Stimulated activated naive CD8-positive, alpha-beta T cell treated with anti-CD3 and anti-CD28 coated beads, Interleukin-15, Interleukin-2, amounts not matched to agents 100 ng/mL and 50 ng/mL, for 24 hours (primary cell): ENCODE data around the gene IRF2.
A peak's percentile ranks its signal among the peaks of the same experiment; 100 is the strongest.

Experiments
- H3K27ac Mint-ChIP-seq: one replicate; pipeline ENCODE4 v1.8.0; 2021; ENCODE audit warnings: mild to moderate bottlenecking, mixed read lengths
- H3K27me3 Mint-ChIP-seq: one replicate; pipeline ENCODE4 v1.8.0; 2021; ENCODE audit warnings: mixed read lengths
- H3K36me3 Mint-ChIP-seq: one replicate; pipeline ENCODE4 v1.8.0; 2021; ENCODE audit warnings: low read depth, mixed read lengths
- H3K4me1 Mint-ChIP-seq: one replicate; pipeline ENCODE4 v1.8.0; 2021; ENCODE audit warnings: low read depth, mixed read lengths
- H3K4me3 Mint-ChIP-seq: one replicate; pipeline ENCODE4 v1.8.0; 2021; ENCODE audit warnings: mild to moderate bottlenecking, mixed read lengths
- H3K9me3 Mint-ChIP-seq: one replicate; pipeline ENCODE4 v1.8.0; 2021; ENCODE audit warnings: mixed read lengths

The IRF2 gene

DNA sequence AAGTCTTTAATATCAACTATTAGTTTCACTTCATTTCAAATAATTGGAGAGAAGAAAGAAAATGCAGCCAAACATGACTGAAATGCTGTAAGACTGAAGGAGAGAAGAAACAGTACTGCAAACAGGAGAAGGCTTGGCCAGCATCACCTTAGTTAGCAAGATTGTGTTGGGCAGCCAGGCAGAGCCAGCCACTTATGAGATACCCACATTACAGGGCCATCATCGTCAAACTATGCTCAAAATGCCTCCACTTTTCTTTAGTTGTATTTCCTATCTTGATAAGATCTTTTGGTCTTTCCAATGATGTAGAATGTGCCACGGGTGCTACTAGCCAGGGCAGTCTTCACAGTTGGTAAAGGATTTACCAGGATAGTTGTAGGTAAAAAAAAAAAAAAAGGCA, 10.9 kb upstream of the IRF2 start:
- no peak overlapping the region for H3K4me3 Mint-ChIP-seq
- no peak overlapping the region for H3K27ac Mint-ChIP-seq
- peaks cover 6% of the 10 kb centered on the region for H3K36me3 Mint-ChIP-seq
- no peaks in the 10 kb centered on the region for H3K27me3 Mint-ChIP-seq
- peaks cover 4% of the 10 kb centered on the region for H3K9me3 Mint-ChIP-seq
- peaks cover 31% of the 10 kb centered on the region for H3K4me1 Mint-ChIP-seq

DNA sequence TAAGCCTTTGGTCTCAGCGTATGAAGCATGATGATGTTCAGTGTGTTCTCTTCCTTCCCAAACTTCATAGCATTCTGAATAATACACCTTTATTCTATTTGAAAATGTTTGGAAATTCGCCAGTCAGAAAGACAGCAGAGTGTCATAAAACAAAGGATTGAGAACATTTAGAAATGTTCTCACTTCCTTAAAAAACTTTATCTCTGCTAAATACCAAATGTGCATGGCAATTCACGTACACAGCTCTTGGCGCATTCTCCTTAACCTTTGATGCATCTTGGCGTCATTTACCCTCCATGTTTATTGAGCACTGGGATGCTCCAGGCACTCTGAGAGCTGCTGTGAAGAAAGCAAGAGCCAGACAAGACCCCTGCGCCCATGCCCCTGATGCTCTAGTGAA, 7.2 kb upstream of the IRF2 start:
- H3K4me1 Mint-ChIP-seq: peaks cover 62% of the 10 kb centered on the region
- H3K9me3 Mint-ChIP-seq: peaks cover 4% of the 10 kb centered on the region
- H3K27ac Mint-ChIP-seq: no peak overlapping the region
- H3K4me3 Mint-ChIP-seq: no peak overlapping the region
- H3K27me3 Mint-ChIP-seq: no peaks in the 10 kb centered on the region
- H3K36me3 Mint-ChIP-seq: peaks cover 13% of the 10 kb centered on the region

DNA sequence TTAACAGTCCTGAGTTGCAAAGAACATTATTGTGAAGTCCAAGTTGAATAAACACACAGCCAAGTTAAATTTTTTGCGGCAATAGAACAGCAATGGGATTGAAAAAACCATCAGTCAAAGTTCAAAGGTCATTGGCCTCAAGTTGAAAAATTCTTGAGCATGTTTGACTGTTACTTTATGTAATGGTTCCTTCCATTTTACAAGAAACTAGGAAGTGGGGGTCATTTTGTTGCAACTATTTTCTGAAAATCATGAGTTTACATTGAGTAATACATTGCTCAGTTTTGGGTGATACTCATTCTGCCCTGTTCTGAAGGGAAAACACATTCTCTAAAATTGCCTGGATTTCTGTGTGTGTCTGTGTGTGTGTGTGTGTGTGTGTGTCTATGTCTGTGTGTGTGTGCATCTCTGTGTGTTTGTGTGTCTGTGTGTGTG, 5.2 kb upstream of the IRF2 start:
- peaks cover 25% of the 10 kb centered on the region for H3K36me3 Mint-ChIP-seq

DNA sequence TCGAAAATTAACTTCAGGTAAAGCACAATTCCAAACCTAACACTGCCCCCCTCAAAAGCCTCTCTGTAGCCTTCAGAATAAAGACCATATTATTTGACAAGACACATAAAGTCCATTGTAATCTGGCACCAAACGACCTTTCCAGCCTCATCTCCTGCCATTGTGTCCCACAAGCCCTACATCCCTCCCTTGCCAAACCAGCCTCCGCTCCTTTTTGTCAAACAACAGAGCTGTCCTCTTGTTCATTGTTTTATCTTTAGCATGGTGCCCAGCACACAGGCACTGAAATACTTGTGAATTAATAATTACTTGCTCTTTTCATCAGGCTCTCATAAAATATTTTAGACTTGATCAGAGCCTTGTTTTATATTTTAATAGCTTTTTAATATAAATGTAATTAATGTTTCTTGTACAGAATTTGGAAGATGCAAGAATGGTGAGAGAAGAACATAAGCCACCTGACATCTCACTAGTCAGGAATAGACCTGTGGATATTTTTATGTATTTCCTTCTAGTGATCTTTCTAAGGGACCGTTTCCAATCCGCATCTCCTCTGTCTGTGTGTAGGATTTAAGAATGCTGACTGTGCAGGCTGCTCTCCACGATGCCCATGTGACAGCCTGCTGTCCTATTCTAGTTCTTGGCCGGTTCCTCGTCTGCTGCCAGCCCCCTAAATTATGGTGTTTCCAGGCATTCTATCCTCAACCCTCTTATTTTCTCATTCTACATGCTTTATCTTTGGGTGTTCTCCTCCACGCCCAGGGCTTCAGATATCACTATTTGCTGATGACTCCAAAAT, 3.0 kb upstream of the IRF2 start:
- peaks cover 4% of the 10 kb centered on the region for H3K9me3 Mint-ChIP-seq
- H3K27ac Mint-ChIP-seq: peak overlapping the region; percentile 99
- peaks cover 55% of the 10 kb centered on the region for H3K4me1 Mint-ChIP-seq
- peak overlapping the region; percentile 99 for H3K4me3 Mint-ChIP-seq
- no peaks in the 10 kb centered on the region for H3K27me3 Mint-ChIP-seq
- peaks cover 26% of the 10 kb centered on the region for H3K36me3 Mint-ChIP-seq

More for the DNA sequence above, 5.2 kb upstream of the IRF2 start:
- Mint-ChIP-seq H3K4me1 (peaks cover 69% of the 10 kb centered on the region), H3K9me3 (peaks cover 4% of the 10 kb centered on the region), H3K27me3 (no peaks in the 10 kb centered on the region), H3K4me3 (no peak overlapping the region), H3K27ac (no peak overlapping the region)

DNA sequence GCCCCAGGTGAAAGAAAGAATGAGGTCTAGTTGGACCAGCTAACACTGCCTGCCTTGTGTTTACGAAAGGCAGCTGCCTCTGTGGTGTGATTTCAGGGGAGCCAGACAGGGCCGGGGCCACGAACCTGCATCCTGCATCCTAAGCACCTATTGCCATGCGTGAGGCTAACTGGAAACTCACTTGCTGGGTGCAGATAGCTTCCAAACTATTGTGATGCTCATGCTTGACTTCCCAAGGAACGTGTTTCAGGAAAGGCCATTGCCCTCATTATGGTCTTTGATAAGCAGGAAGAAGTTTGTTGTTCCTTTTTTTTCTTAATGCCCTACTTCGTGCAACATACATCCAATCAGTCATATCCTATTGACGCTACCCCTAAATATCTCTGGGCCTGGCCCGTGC, 2.3 kb upstream of the IRF2 start:
- peak overlapping the region; percentile 99 for H3K4me3 Mint-ChIP-seq
- H3K27ac Mint-ChIP-seq: peak overlapping the region; percentile 99
- H3K4me1 Mint-ChIP-seq: peaks cover 60% of the 10 kb centered on the region
- no peaks in the 10 kb centered on the region for H3K27me3 Mint-ChIP-seq
- H3K36me3 Mint-ChIP-seq: peaks cover 26% of the 10 kb centered on the region
- H3K9me3 Mint-ChIP-seq: peaks cover 4% of the 10 kb centered on the region

DNA sequence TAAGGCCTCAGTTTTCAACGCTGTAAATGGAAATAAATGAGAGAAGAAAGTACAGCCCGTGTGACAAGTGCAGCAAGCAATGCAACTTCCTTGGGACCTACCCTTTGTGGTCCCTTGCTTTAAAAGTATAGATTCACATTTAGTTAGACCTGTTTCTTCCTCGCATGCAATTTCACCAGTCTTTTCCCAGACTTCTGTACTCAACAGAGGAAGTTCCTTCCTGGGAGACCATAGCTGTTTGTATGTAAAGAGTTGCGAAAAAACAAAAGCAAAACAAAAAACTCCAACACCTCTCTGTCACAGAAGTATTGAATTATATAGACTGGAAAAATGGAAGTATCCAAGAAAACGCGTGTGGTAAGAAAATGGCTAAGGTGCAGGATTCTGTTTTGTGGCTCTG, 1.1 kb upstream of the IRF2 start:
- peak overlapping the region; percentile 99 for H3K4me3 Mint-ChIP-seq
- peaks cover 26% of the 10 kb centered on the region for H3K36me3 Mint-ChIP-seq
- H3K9me3 Mint-ChIP-seq: no peaks in the 10 kb centered on the region
- H3K27ac Mint-ChIP-seq: peak overlapping the region; percentile 99
- H3K27me3 Mint-ChIP-seq: no peaks in the 10 kb centered on the region
- peaks cover 64% of the 10 kb centered on the region for H3K4me1 Mint-ChIP-seq

DNA sequence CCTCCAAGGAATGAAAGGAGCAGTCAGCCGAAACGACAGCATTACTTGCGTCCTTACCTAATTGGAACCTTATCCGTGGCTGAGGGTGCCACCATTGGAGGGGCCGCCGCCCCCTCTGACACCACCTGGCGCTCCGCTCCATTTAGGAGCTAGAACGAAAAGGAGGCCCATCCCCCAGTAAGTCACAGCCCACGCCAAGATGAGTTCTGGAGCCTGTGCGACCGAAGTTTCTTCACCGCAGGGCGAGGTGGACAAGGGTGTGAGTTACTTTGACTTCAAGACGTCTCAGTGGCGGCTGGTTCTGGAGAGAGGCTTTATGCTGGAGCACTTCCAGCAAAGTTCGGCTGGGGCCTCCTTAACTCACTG, 729 bp upstream of the IRF2 start:
- H3K27me3 Mint-ChIP-seq: no peaks in the 10 kb centered on the region
- H3K4me1 Mint-ChIP-seq: peaks cover 68% of the 10 kb centered on the region
- peak overlapping the region; percentile 99 for H3K4me3 Mint-ChIP-seq
- peak overlapping the region; percentile 99 for H3K27ac Mint-ChIP-seq
- peaks cover 26% of the 10 kb centered on the region for H3K36me3 Mint-ChIP-seq
- H3K9me3 Mint-ChIP-seq: no peaks in the 10 kb centered on the region

DNA sequence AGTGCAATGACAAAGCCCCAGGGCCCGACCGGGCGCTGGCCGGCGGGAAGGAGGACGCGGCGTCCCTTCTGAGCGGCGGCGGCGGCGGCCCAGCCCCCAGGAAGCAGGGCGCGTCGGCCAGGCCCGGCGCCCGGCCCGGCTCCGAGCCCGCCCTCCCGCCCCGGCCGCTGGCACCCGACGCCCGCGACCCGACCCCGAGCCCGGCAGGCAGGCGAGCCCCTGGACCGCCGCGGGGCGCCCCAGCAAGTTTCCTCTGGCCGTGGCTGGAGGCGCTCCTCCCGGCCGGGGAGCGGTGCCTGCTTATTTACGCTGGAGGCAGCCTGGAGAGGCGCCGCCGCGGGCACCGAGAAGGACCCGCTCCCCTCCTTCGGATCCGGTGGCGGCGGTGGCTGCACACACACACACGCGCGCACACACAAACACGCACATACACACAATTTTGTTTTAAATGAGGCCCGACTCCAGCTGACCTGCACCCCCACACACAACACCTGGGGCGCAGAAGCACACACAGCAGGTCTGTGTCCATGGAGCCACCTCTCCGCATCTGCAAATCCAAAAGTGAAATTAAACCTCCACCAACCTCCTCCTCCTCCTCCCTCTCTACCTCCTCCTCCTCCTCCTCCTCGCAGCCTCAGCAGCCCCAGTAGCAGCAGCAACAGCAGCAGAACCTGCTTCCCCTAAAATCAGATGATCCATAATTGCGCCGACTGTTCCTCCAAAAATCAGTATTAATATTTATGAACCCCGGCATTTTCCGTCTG, 669 bp downstream of the IRF2 start:
- H3K27me3 Mint-ChIP-seq: no peaks in the 10 kb centered on the region
- H3K9me3 Mint-ChIP-seq: no peaks in the 10 kb centered on the region
- peaks cover 31% of the 10 kb centered on the region for H3K36me3 Mint-ChIP-seq

DNA sequence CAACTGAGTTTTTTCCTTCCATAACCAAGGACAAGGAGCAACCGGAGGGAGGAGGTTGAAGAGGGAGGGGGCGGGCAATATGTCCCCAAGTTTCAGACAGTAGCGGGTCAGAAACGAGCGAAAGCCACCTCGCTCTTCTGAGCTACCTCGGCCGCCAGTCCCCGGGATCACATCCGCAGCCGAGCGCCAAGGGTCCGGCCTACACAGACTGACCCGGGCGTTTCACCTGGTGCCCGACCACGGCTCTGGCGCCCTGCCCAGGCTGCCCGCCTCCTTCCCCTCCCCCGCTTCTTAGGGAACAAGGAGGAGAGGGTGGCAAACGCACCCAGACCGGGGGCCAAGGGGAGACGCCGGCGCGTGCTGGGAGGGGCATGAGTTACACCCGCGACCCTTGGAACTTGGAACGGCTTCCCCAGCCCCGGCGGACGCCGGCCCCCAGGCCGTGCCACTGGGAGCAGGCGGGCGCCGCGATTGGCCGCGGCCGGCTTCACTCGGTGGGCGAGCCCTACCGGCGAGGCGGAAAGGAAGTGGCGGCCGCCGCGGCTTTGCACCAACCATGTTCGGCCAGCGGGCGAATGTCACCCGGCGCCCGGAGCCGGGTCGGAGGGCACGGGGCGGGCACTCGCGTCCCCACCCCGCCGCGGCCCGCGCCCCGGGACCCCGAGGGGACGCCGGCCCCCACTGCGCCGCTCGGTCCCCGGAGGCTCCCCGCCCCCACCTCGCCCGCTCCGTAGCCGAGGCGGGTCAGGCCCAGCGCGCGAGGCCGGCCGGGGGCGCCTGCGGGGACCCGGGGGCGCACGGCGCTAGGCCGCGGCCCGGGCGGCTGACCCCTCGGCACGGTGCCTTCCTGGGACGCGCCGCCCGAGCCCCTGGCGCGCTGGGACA, 1.5 kb downstream of the IRF2 start:
- H3K4me3 Mint-ChIP-seq: peak overlapping the region; percentile 94
- H3K27ac Mint-ChIP-seq: peak overlapping the region; percentile 96
- peaks cover 64% of the 10 kb centered on the region for H3K4me1 Mint-ChIP-seq
- no peaks in the 10 kb centered on the region for H3K9me3 Mint-ChIP-seq
- peaks cover 31% of the 10 kb centered on the region for H3K36me3 Mint-ChIP-seq
- no peaks in the 10 kb centered on the region for H3K27me3 Mint-ChIP-seq

More for the DNA sequence above, 669 bp downstream of the IRF2 start:
- H3K4me1 Mint-ChIP-seq: peaks cover 64% of the 10 kb centered on the region
- H3K4me3 Mint-ChIP-seq: peak overlapping the region; percentile 99
- H3K27ac Mint-ChIP-seq: peak overlapping the region; percentile 99

DNA sequence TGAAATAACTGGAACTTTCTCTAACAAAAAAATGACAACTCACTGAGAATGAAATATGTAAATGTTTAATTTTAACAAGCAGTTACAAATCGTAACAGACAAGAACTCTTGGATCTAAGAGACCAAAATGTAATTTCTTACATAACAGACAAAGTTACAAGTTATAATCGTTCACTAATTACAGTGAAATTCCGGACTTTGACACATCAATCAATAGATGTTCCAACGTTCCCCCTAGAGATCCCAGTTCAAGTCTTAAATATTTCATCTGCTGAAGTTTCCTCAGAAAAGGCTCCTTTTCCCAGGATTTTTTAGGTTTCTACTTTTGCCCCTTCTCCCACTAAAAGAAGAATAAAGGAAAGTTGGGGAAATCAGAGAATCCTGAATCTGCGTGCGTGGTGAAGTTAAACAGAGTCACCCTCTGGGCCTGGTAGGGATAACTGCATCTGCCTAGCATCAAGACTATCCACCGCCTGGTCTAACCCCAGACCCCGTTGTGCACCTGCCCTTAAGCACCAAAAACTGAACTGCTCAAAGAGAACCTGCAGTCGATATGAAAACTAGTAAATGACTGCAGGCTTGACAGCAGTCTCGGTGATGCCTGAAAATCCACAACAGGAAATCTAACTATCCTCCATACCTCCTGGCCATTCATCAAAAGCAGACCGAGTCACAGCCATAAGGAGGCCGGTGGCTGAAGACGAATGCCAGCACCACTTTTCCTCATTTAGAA, 2.3 kb downstream of the IRF2 start:
- Mint-ChIP-seq H3K4me1 (peaks cover 65% of the 10 kb centered on the region), H3K36me3 (peaks cover 32% of the 10 kb centered on the region), H3K27me3 (no peaks in the 10 kb centered on the region), H3K4me3 (peak overlapping the region; percentile 94), H3K27ac (peak overlapping the region; percentile 96), H3K9me3 (no peaks in the 10 kb centered on the region)

DNA sequence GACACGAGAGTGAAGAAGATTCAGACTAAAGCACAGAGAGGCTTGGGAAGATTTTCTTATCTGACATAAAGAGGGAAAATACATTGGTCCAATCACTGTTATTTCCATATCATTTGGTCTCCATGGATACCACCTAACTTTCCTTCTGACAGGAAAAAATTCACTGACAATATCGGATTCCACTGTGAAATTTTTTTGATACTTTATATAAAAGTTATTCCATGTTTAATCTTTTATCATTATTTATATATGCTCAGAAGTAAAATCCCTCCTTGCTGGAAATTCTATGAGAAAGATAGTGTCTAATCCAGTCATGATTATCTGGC, 3.6 kb downstream of the IRF2 start:
- peaks cover 63% of the 10 kb centered on the region for H3K4me1 Mint-ChIP-seq

DNA sequence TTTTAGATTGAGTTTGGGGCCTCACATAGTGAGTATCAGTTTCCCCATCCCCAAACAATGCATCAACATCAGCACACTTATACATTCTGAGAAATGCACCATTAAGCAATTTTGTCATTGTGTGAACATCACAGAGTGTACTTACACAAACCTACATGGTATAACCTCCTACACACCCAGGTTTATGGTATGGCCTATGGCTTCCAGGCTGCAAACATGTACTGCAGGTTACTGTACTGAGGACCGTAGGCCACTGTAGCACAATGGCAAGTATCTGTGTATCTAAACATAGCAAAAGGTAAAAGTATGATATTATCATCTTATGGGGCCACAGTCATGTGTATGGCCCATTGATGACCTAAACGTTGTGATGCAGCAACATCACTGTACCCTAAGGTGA, 7.7 kb downstream of the IRF2 start:
- no peak overlapping the region for H3K27ac Mint-ChIP-seq
- H3K4me3 Mint-ChIP-seq: no peak overlapping the region
- H3K27me3 Mint-ChIP-seq: no peaks in the 10 kb centered on the region
- H3K36me3 Mint-ChIP-seq: peaks cover 20% of the 10 kb centered on the region
- peaks cover 71% of the 10 kb centered on the region for H3K4me1 Mint-ChIP-seq
- H3K9me3 Mint-ChIP-seq: no peaks in the 10 kb centered on the region

More for the DNA sequence above, 3.6 kb downstream of the IRF2 start:
- no peaks in the 10 kb centered on the region for H3K27me3 Mint-ChIP-seq
- no peaks in the 10 kb centered on the region for H3K9me3 Mint-ChIP-seq
- H3K4me3 Mint-ChIP-seq: peak overlapping the region; percentile 10
- peaks cover 23% of the 10 kb centered on the region for H3K36me3 Mint-ChIP-seq
- H3K27ac Mint-ChIP-seq: peak overlapping the region; percentile 33

DNA sequence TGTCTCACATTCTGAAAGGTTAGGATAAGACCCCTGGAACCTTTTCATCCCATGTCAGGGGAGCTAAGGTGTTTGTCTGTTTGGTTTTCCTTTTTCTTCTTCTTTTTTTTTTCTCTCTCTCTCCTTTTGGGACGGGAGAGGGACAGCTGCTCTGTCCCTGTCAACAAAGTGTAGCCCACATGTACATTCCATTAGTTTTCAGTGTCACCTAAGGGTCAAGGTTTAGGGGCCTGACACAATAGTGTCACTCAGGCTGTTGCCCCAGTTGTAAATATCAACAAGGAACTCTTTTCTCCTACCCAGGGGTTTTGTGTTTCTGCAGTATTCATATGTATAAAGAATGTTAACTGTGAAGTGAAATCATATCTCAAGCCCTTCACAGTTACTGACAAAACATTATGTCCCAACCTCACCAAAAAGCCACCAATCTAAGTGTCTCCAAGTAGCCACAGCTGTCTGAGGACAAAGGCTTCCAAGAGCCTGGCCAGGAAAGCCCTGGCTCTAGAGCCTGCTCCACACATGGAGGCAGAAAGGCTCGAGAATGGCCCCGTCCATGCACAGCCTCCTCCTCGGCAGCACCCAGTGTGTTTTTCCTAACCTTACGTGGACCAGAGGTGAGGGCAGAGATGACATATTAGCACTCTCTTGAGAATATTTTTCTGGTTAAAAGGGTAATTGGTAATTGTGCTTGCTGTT, 9.4 kb downstream of the IRF2 start:
- H3K9me3 Mint-ChIP-seq: no peaks in the 10 kb centered on the region
- no peak overlapping the region for H3K27ac Mint-ChIP-seq
- H3K36me3 Mint-ChIP-seq: peaks cover 19% of the 10 kb centered on the region
- no peaks in the 10 kb centered on the region for H3K27me3 Mint-ChIP-seq
- H3K4me3 Mint-ChIP-seq: no peak overlapping the region
- H3K4me1 Mint-ChIP-seq: peaks cover 72% of the 10 kb centered on the region

DNA sequence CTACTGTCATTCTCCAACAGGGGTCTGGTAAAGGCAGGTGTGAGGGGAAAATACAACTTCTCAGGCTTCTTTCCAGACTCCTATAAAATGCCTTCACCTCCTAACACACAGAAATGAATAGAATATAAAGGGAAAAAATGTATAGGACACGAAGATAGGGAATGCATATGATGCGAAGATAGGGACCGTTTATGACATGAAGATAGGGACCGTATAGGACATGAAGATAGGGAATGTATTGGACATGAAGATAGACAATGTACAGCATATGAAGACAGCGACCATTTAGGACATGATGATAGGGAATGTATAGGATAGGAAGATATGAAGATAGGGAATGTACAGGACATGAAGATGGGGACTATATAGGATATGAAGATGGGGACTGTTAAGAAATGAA, 10.5 kb downstream of the IRF2 start:
- H3K27me3 Mint-ChIP-seq: no peaks in the 10 kb centered on the region
- no peak overlapping the region for H3K27ac Mint-ChIP-seq
- no peak overlapping the region for H3K4me3 Mint-ChIP-seq
- peaks cover 16% of the 10 kb centered on the region for H3K36me3 Mint-ChIP-seq
- H3K9me3 Mint-ChIP-seq: no peaks in the 10 kb centered on the region
- peaks cover 77% of the 10 kb centered on the region for H3K4me1 Mint-ChIP-seq
